ENCODE measurements around the gene MCRIP1.

Gene MCRIP1

GRCh38 chr17:81821147-81821546 lies 11.9 kb downstream of the MCRIP1 start:
- in situ Hi-C loops (cut with HindIII; ENCODE audit: low sequenced_read_pairs): no loop called here
- no peak for TF ChIP-seq CTCF (IDR thresholded peaks at IDR 0.05; ENCODE audit: low read depth, low read length, missing control alignments)
- DNase-seq (ENCODE audit: low read depth): no peak
- no peak overlapping the region for H3K4me3 ChIP-seq (ENCODE audit: low read depth, low read length)

- H3K4me3 ChIP-seq (ENCODE audit: low read depth, low read length): no peak overlapping the region
- TF ChIP-seq CTCF (IDR thresholded peaks at IDR 0.05; ENCODE audit: low read depth, low read length, missing control alignments): no peak
- DNase-seq (ENCODE audit: low read depth): no peak
- in situ Hi-C loops (cut with HindIII; ENCODE audit: low sequenced_read_pairs): no loop called here
Observed at GRCh38 chr17:81819708-81820107, 13.4 kb downstream of the MCRIP1 start.

GRCh38 chr17:81817758-81818147 lies 15.3 kb downstream of the MCRIP1 start:
- in situ Hi-C loops (cut with HindIII; ENCODE audit: low sequenced_read_pairs): no loop called here
- H3K4me3 ChIP-seq (ENCODE audit: low read depth, low read length): no peak overlapping the region
- no peak for TF ChIP-seq CTCF (IDR thresholded peaks at IDR 0.05; ENCODE audit: low read depth, low read length, missing control alignments)
- no peak for DNase-seq (ENCODE audit: low read depth)

- DNase-seq (ENCODE audit: low read depth): no peak
- H3K4me3 ChIP-seq (ENCODE audit: low read depth, low read length): no peak overlapping the region
- no peak for TF ChIP-seq CTCF (IDR thresholded peaks at IDR 0.05; ENCODE audit: low read depth, low read length, missing control alignments)
- in situ Hi-C loops (cut with HindIII; ENCODE audit: low sequenced_read_pairs): no loop called here
Observed at GRCh38 chr17:81815646-81815986, 17.5 kb downstream of the MCRIP1 start.

- no peak for DNase-seq (ENCODE audit: low read depth)
- in situ Hi-C loops (cut with HindIII; ENCODE audit: low sequenced_read_pairs): no loop called here
- TF ChIP-seq CTCF (IDR thresholded peaks at IDR 0.05; ENCODE audit: low read depth, low read length, missing control alignments): no peak
- H3K4me3 ChIP-seq (ENCODE audit: low read depth, low read length): no peak overlapping the region
Observed at GRCh38 chr17:81814748-81815645, 18.1 kb downstream of the MCRIP1 start.

GRCh38 chr17:81813861-81814683 lies 19.0 kb downstream of the MCRIP1 start:
- in situ Hi-C loops (cut with HindIII; ENCODE audit: low sequenced_read_pairs): no loop called here
- H3K4me3 ChIP-seq (ENCODE audit: low read depth, low read length): no peak overlapping the region
- TF ChIP-seq CTCF (IDR thresholded peaks at IDR 0.05; ENCODE audit: low read depth, low read length, missing control alignments): no peak

More at GRCh38 chr17:81813861-81814683, 19.0 kb downstream of the MCRIP1 start:
- no peak for DNase-seq (ENCODE audit: low read depth)
